ENCODE measurements around the gene DCTD. TPM values are rescaled to one million over a fixed set of nuclear protein-coding genes. Genes with fewer than 3 reads are reported as not detected.

The DCTD gene
- total and polyA plus RNA-seq, 2 of the 13 experiments (the other 11 are each of a cell fraction or from before 2014, with no cell fraction given): 85.1 to 95.3 TPM

DNA sequence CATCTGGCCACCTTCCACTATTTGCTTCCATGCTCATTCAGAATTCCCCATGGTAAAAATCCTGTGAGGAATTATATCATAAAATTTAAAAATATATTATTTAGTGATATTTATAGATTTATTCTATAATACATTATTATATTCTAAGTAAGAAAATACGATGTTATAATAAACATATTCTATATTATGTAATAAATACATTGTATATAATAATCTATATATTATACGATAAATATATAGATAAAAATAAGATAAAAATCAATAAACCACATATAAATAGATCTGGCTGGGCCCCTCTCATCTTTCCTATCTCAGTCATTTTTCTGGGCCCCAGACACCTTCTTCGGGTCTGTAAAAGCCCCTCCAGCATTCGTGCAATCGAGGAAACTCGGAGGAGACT, 68.5 kb downstream of the DCTD start:
- no peak overlapping the region for H3K9ac ChIP-seq (ENCODE audit: insufficient read depth, low read depth, low read length)
- ChIA-PET POLR2A (no interaction called here), CTCF (ENCODE audit: low intra/inter-chr PET ratio, low total read pairs) (no interaction called here)
- no peak for TF ChIP-seq ZNF792 (CRISPR knock-in tag; IDR thresholded peaks at IDR 0.05)
- TF ChIP-seq ATF7-NPFF (CRISPR knock-in tag; IDR thresholded peaks at IDR 0.05; ENCODE audit: low read depth): no peak
- no peak for TF ChIP-seq AKAP8 (CRISPR knock-in tag; IDR thresholded peaks at IDR 0.05)
- no peak for TF ChIP-seq ZFP90 (CRISPR knock-in tag; IDR thresholded peaks at IDR 0.05; ENCODE audit: borderline replicate concordance)
- no peak for TF ChIP-seq ZNF563 (CRISPR knock-in tag; IDR thresholded peaks at IDR 0.05)
- TF ChIP-seq ZBTB42 (CRISPR knock-in tag; IDR thresholded peaks at IDR 0.05): no peak
- no peak for TF ChIP-seq ZKSCAN1 (IDR thresholded peaks at IDR 0.05; ENCODE audit: low read length)
- TF ChIP-seq ZNF484 (CRISPR knock-in tag; IDR thresholded peaks at IDR 0.05; ENCODE audit: borderline replicate concordance, low read depth): no peak
- no peak for TF ChIP-seq MBNL3 (CRISPR knock-in tag; conservative IDR thresholded peaks at IDR 0.05)
- TF ChIP-seq MEF2D (CRISPR knock-in tag; IDR thresholded peaks at IDR 0.05): no peak
- TF ChIP-seq MBD4 (IDR thresholded peaks at IDR 0.05; ENCODE audit: borderline replicate concordance, low read length): no peak
- TF ChIP-seq, protein P1, sequence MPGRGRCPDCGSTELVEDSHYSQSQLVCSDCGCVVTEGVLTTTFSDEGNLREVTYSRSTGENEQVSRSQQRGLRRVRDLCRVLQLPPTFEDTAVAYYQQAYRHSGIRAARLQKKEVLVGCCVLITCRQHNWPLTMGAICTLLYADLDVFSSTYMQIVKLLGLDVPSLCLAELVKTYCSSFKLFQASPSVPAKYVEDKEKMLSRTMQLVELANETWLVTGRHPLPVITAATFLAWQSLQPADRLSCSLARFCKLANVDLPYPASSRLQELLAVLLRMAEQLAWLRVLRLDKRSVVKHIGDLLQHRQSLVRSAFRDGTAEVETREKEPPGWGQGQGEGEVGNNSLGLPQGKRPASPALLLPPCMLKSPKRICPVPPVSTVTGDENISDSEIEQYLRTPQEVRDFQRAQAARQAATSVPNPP (CRISPR knock-in tag; IDR thresholded peaks at IDR 0.05): no peak
- no peak for TF ChIP-seq ZNF777 (CRISPR knock-in tag; IDR thresholded peaks at IDR 0.05)
- TF ChIP-seq SIN3A (IDR thresholded peaks at IDR 0.05; ENCODE audit: borderline replicate concordance, low read depth, low read length): no peak
- TF ChIP-seq, protein P2, sequence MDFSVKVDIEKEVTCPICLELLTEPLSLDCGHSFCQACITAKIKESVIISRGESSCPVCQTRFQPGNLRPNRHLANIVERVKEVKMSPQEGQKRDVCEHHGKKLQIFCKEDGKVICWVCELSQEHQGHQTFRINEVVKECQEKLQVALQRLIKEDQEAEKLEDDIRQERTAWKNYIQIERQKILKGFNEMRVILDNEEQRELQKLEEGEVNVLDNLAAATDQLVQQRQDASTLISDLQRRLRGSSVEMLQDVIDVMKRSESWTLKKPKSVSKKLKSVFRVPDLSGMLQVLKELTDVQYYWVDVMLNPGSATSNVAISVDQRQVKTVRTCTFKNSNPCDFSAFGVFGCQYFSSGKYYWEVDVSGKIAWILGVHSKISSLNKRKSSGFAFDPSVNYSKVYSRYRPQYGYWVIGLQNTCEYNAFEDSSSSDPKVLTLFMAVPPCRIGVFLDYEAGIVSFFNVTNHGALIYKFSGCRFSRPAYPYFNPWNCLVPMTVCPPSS (IDR thresholded peaks at IDR 0.05): no peak
- TF ChIP-seq ZNF616 (CRISPR knock-in tag; IDR thresholded peaks at IDR 0.05; ENCODE audit: low read depth): no peak
- no peak for ATAC-seq
- no peaks in the 10 kb centered on the region for H3K36me3 ChIP-seq (replicated peaks in 1 of 2; ENCODE audit: control insufficient read depth in 1 of 2, insufficient read depth in 2 of 2, low read length in 2 of 2)
- DNase-seq (ENCODE audit: low spot score): no peak
- peaks cover 0 to 21% of the 10 kb centered on the region in 2 experiments; a peak in 3 of 5 replicates for H3K27me3 ChIP-seq (ENCODE audit: control insufficient read depth in 1 of 2, insufficient read depth in 2 of 2, low read length in 2 of 2)
- H3K9me3 ChIP-seq (ENCODE audit: low read length): peaks cover 10% of the 10 kb centered on the region
- H2AFZ ChIP-seq (ENCODE audit: low read length): no peak overlapping the region
- no peaks in the 10 kb centered on the region for H3K79me2 ChIP-seq (ENCODE audit: insufficient read depth, low read length)
- FAIRE-seq: no peak
- intact Hi-C loops (cut with micrococcal nuclease; ENCODE audit: unreplicated experiment) (no loop called here), in situ Hi-C loops (cut with HindIII; ENCODE audit: extremely low pct_ligation_motif_present, low pct_unique_long_range_greater_than_20kb) (no loop called here)
- no peak overlapping the region for H3K4me2 ChIP-seq (ENCODE audit: low read depth, low read length)
- H3K27ac ChIP-seq (ENCODE audit: extremely low read length, insufficient read depth, low read length): no peak overlapping the region
- BruUV-seq (replicated peaks): no TSS peak
- 66% methylated on average over 6 of the region's 6 CpGs for WGBS (ENCODE audit: low lambda C conversion rate)
- no peaks in the 10 kb centered on the region for H4K20me1 ChIP-seq (ENCODE audit: insufficient read depth, low read length)
- H3K4me3 ChIP-seq (replicated peaks in 1 of 3; ENCODE audit: insufficient read depth in 1 of 3, low read depth in 2 of 3, low read length in 3 of 3): no peak overlapping the region
- no peaks in the 10 kb centered on the region; the same call in 1 of the 2 replicates for H3K4me1 ChIP-seq (ENCODE audit: insufficient read depth, low read length)

Measured in HepG2 (cell line).